ENCODE data around the gene TNFRSF8.

The TNFRSF8 gene

DNA sequence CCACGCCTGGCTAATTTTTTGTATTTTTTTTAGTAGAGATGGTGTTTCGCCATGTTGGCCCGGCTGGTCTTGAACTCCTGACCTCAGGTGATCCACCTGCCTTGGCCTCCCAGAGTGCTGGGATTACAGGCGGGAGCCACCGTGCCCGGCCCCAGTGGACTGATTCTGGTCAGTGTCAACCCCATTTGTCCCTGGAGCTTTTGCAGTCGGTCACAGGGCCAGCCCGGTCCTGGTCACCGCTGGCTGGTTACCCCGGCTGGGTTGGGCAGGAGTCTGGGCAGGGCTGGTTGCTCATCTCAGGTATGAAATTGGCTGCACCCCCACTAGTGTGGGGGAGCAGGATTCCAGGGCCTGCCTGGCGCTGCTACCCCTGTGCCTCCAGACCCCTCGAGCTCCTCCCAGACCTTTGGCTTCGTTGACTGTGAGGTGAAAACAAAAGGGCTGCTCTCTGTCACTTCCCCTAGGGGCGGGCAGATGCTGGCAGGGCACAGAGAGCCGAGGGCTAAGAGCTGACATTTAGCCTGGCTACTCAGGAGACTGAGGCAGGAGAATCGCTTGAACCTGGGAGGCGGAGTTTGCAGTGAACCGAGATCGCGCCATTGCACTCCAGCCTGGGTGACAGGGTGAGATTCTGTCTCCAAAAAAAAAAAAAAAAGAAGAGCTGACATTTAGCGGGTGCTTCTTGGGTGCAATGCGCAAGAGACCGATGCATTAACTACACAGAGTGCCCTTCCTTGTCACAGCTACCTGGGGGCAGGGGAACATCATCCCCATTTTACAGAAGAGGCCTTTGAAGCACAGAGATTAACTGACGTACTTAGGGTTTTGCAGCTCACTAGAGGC, 114.3 kb downstream of the TNFRSF8 start:
- no peak for DNase-seq

DNA sequence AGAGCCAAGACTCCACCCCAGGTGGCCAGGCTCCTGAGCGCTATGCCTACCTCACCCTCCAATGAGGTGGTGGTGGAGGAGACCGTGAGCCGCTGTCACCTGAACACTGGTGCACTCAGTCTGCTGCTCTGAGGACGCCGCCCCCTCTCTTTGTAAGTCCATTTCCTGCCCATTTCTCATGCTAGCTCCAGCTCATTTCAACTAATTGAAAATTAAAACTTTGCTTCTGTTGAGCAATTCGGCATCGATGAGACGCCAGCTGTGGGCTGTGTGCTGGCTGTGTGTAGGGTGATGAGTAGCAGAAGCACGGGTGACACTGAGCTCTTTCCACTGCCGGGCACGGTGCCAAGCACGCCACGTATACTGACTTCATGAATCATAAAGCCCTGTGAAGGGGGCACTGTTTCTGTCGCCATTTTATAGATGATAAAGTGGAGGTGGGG, 114.9 kb downstream of the TNFRSF8 start:
- DNase-seq = peak; percentile 78

DNA sequence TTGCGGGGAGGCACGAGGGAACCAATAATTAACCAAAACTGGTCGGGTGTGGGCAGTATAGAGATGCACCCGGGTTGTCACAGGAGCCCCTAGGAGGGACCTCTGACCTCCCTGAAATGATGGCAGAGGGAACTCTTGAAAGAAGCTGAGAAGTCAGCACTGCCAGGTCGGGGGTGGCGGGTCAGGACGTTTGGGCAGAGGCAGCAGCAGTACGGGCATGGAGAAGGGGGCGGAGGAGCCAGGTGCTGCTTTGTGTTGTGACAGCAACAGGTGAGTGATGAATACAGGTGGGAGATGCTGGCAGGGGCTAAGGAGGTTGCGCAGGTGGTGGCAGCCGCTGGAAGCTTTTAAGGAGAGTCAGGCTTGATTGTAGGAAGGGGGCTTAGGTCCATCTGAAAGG, 115.4 kb downstream of the TNFRSF8 start:
- DNase-seq = peak; percentile 51

DNA sequence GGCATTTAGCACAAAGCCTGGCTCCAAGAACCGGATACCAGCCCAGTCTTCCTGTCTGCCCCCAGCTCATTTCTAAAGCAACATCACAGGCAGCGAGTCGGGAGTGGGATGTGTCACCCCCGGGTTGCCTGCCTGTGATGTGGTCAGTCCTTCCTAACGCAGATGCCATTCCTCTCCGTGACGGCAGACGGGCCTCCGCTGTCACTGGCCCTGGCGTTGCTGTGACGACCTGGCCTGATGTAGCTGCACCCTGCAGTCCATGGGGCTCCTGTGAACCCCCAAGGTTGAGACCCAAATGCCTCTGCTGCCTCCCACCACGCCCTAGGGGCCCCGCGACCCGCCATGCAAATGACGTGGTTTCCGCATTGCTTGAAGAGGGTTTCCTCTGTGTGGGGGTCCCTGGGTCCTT, 116.0 kb downstream of the TNFRSF8 start:
- DNase-seq = peak; percentile 63

DNA sequence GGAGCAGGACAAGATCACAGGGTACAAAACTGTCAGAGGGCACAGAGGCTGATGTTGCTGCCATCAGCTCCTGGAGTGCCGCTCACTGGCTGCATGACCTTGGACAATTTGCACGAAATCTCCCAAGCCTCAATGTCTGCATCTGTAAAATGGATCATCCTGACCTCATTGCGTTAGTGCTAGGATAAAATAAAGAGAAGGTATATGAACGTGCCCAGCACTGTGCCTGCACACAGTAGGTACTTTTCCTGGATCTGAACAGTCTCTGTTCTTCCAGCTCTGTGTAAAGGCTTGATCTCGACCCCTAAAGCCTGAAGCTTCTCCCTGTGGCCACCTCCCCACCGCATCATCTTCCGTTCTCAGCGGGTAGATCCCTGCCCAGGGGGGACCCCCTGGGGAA, 116.6 kb downstream of the TNFRSF8 start:
- DNase-seq = no peak

DNA sequence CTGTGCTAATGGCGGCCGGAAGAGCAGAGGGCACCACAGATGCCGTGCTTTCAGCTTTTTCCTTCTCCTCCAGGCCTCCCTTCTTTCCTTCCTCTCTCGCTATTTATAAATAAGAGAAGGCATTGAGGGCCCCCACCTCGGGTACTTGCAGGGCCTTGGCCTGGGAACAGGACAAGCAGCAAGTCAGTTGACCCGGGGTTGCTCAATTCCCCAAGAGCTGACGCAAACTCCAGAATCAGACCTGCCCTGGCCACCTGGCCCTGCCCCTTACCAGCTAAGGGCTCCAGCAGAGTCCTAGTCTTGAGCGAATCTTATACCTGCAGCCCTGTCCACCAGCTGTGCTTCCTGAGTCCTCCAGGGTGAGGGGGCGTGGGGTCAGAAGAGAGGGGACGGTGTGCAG, 117.2 kb downstream of the TNFRSF8 start:
- no peak for DNase-seq

DNA sequence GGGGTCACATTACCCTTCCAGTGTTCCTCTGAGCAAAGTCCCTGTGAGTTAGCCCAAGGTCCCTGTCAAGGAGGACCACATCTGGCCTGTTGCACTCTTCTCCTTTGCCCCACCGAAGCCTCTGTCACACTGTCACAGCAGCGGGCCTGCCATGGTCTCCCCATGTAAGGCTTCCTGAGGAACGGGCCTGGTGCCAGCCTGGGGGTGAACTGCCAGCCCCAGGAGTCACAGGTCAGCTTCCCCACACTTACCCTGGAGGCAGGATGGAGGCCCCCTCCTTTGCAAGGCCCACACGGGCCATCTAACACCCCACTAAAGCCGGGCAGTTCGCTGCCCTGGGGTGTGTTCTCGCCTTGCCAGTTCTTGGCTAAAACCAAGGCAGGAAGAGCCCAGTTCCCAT, 117.8 kb downstream of the TNFRSF8 start:
- no peak for DNase-seq

DNA sequence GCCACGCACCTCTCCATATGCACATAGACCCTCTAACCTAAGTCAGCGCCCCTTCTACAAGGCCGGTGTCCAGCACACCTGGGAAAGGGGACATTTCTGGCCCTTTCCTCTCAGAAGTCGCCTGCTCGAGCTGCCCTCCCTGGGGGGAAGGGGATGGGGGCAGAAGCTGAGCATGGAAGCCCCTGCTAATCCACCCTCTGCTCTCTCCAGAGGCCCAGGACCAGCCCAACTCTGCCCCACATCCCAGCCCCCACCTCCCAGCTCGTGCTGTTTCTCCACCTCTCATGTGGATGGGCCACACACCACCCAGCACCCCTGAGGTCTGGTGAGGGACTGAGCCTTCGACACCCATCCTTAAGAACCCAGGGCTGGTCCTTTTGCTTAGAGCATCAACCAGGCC, 118.5 kb downstream of the TNFRSF8 start:
- DNase-seq = no peak

DNA sequence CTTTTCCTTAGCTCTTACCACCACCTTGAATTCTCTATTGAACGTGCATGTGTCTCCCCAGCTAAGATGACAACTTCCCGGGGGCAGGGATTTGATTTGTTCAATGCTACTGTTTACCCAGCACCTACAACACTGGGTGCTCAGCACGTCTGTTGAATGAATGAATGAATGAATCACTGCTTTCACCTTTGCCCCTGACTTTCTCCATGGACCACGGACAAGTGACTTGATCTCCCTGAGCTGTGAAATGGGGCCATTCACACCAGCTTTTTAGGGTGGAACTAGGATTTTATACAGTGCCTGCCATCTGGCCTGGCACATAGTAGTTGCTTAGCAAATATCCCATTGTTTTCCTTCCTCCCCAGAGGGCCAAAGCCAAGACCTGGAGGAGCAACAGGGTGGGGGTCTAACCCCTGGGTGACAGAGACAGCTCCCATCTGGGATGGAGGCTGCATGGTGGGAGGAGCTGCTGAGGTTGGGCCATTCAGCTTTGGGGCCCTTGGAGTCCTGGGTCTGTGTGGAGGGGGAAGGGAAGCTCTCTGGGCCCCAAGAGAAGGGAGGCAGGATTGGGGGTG, 119.4 kb downstream of the TNFRSF8 start:
- no peak for DNase-seq

DNA sequence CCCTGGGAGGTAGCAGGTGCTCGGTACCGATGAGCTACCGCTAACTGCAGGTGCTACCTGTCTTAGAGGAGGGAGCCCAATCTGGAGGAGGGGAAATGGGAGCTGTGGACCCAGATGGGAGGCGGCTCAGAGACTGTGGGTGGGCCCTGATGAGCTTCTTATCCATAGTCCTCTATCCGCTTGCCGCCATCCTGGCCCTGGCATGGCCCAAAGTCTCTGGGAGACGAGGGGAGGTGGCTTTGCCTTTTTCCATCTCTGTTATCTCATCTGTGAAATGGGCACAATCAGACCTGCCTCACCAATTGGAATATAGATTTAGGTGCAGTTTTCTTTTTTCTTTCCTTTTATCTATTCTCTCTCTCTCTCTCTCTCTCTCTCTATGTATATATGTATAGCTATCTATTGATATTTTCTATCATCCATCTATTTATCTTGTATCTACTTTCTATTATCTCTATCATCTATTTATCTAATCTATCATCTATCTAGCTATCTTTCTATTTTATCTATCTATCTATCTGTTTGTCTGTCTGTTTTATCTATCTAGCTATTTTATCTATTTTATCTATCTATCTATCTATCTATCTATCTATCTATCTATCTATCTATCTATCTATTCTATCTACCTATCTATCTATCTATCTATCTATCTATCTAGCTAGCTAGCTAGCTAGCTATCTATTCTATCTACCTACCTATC, 120.1 kb downstream of the TNFRSF8 start:
- no peak for DNase-seq

DNA sequence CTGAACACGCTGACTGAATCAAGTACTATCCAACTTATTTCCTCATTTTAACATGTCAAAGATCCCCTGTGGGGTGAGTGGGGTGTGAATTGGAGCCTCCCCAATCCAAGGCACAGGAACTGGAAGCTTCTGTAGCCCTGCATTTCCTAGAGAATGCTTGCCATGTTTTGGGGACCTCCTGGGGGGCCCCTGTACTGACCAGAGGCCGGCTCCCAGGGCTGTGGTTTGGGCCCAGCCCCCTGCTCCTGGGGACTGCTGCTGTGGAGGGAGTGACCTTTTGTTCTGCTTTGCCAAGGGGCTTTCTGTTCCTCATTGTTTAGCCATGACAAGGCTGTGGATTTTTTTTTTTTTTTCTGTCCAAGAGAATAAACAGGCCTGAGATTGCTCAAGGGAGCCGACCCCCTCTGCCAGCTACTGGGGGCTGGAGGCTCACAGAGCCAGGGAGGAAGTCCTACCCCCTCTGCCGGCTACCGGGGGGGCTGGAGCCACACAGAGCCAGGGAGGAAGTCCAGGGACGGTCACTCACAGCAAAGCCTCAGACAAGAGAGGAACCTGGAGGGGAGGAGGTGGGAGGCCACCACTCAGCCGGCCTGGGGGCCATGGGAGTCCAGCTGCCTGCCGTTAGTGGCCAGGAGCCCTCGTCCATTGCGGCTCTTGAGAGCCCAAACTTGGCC, 121.0 kb downstream of the TNFRSF8 start:
- DNase-seq = no peak

DNA sequence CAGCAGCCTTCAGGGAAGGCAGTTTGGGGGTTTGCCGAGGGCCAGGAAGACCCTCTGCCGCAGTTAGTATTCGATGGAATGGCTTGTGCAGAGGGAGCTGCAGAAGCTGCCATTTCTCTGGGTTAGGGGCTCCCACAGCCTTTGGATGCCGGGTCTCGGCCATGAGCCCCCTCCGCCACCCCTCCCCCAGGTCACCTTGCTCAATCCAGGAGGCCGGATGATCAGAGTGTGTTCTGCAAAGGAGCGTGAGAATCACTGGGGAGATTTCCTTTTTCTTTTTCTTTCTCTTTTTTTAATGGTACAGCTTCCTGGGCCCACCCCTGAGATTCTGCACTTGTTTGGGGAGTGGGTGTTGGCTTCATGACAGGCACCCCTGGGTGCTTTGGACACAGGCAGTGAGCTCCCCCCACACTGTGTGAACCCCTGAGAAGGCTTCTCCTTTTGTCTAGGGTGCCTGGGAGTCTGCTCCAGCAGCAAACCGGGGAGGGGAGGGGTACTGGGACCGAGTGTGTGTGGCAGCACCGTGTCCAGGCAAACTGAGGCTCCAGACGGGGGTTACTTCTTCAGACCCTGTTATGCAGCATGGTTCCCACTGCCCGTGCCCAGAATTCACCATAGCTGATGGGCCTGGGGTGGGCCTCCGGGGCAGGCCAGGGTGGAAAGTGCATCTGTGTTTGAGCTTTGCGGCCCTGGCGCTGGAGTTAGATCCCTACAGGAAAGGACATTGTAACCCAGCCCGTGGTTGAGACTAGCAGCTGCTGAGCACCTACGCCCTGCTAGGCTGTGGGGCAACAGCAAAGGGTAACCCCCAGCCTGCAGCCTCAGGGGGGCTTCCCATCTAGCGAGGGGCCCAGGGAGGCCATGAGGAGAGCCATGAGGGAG, 122.2 kb downstream of the TNFRSF8 start:
- DNase-seq = peak; percentile 17

DNA sequence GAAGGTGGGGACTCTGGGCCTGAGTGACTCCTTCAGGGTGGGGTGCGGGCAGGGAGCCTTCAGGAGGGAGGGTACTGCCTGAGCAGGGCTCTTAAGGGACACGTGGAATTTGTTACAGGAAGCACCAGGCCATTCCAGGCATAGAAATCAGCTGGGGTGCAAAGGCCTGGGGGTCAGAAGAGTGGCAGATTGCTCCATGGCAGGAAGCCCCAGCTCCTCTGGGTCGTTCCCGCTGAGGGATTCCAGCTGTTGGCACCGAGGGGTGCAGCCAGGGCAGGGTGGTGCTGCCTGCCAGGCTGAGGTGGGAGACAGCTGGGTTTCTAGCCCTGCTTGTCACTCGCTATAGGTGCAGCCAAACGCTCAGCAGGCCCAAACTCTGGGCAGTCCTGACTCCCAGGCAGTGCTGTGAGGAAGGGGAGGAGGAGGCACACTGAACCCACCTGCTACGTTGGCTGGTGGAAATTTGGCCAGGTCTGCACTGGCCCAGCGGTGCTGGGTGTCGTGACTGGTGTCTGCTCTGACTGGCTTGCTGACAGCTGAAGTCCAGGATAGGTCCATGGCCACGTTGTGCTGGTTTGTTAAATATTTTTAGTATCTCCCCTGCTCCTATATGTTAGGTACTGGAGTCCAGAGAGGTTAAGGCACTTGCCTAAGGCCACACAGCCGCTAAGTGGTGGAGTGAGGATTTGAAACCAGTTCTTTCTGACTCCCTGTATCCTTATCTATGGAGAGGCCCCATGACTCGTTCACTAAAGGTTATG, 123.0 kb downstream of the TNFRSF8 start:
- DNase-seq = no peak

DNA sequence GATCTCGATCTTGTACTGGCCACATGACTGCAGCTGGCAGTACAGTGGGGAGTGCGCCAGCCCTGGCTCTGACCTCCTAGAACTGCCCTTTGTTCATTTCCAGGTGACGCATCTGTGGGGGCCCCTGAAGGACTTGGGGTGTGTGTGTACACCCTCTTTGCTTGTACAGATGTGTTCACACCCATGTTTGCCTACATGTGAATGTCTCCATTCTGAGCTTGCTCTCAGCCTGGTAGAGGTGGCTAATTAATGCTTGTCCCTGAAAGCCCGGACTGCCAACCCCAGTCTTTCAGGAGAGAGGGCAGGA, 123.5 kb downstream of the TNFRSF8 start:
- DNase-seq = no peak

DNA sequence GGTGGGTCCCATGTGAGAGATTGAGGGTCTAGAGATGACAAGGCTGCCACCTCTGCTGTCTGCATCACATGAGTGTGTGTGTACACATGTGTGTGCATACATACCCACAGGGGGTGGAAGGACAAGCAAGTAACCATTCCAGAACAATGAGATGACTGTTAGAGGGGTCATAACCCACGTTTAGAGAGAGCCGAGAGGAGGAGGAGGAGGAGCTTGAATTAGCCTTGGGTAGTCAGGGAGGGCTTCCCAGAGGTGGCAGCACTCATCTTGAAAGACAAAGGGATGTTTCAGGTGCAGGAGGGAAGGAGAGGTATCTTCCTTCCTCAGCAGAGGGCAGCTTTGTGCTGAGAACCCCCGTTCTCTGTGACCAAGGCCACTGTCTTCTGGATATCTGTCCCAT, 125.0 kb downstream of the TNFRSF8 start:
- DNase-seq = no peak

DNA sequence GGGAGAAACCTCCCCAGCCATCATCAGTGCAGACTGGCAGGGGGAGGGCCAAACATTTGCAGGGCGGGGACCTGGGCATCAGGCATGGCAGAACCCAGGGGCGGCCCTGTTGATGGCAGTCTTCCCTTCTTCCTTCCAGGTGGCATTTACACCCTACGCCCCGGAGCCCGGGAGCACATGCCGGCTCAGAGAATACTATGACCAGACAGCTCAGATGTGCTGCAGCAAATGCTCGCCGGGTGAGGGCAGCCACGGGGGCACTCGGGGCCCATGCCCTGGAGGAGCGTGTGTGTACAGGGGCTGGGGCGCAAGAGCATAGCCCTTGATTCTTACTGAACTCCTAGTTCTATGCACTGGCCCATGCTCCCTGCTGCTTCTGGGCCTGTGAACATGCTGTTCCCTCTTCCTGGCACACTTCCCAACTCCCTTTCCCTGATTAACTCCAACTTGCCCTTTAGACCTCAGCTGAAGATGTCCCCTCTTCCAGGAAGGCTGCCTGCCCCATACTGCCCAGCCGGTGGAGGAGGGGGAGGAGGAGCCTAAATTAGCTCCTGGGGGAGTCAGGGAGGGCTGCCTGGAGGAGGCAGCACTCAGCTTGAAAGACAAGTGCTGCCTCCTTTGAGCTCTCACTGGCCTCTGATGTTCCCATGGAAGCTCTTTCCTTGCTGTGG, 125.7 kb downstream of the TNFRSF8 start:
- no peak for DNase-seq

DNA sequence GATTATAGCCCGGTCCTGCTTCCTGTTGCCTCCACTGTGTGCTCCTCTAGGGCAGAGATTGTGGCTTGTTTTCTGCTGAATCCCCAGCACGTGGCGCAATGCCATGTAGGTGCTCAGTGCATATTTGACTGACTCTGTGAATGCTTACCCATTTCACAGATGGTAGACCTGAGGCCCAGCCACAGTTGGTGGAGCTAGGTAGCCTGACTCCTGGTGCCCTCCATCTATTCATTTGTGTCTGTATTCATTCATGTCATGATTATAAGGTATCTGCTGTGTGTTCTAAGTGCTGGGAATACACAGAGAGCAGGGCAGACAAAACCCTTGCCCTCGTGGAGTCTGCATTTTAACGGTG, 126.2 kb downstream of the TNFRSF8 start:
- no peak for DNase-seq

DNA sequence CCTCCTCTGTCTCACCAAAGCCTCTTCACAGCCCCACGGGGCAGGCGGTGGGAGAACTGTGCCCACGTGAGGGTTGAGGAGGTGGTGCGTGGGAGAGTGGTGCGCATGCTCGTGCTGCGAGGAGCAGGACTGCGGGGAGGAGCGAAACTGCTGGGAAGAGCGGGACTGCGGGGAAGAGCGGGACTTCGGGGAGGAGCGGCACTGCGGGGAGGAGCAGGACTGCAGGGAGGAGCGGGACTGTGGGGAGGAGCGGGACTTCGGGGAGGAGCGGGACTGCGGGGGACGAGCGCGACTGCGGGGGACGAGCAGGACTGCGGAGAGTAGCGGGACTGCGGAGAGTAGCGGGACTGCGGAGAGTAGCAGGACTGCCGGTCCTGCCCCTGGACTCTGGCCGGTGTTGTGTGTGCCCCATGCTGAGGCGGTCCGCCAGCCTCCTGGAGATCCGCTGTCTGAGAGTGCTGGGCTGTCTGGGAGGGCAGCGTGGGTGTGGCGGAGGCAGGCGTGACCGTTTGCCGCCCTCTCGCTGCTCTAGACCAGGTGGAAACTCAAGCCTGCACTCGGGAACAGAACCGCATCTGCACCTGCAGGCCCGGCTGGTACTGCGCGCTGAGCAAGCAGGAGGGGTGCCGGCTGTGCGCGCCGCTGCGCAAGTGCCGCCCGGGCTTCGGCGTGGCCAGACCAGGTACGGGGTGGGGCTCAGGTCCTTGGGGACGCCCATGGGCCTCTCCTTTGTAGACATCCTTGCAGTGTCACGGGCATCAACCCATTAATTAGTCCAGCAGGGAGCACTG, 128.3 kb downstream of the TNFRSF8 start:
- peak; percentile 59 for DNase-seq
